Spleen (tissue), 11 donors: Measurements from ENCODE around the gene VGLL4. TPM values are rescaled to one million over a fixed set of nuclear protein-coding genes. Genes with fewer than 3 reads are reported as not detected.
A peak's percentile ranks its signal among the peaks of the same experiment; 100 is the strongest.

Experiments
- DNase-seq: peaks from one replicate; pipeline ENCODE4 v3.0.0-alpha.2; 2020
- H3K27ac ChIP-seq, 8 donors: fragments of 200-600 bp; sonication (generic) in 7 of 8; 1 replicate in 4 of 8; 2 replicates in 4 of 8; pipeline versions ENCODE4 v1.5.0 to v1.8.0; 2016 to 2021; ENCODE audit warnings: inconsistent platforms in 4 of 8, mild to moderate bottlenecking in 4 of 8, moderate library complexity in 1 of 8
- H3K27me3 ChIP-seq, 7 donors: fragments of 200-600 bp; sonication (generic) in 6 of 7; replicated peaks in 1 of 7; 1 replicate in 4 of 7; 2 replicates in 3 of 7; pipeline versions ENCODE4 v1.5.0 to v1.8.0; 2016 to 2021; ENCODE audit warnings: inconsistent platforms in 3 of 7, mild to moderate bottlenecking in 1 of 7
- H3K36me3 ChIP-seq, 6 donors: fragments of 200-600 bp; sonication (generic) in 5 of 6; 1 replicate in 4 of 6; 2 replicates in 2 of 6; pipeline versions ENCODE4 v1.5.0 to v1.8.0; 2016 to 2021; ENCODE audit warnings: inconsistent platforms in 2 of 6
- H3K4me1 ChIP-seq, 6 donors: fragments of 200-600 bp; sonication (generic) in 5 of 6; 1 replicate in 3 of 6; 2 replicates in 3 of 6; pipeline versions ENCODE4 v1.5.0 to v1.8.0; 2016 to 2021; ENCODE audit warnings: inconsistent platforms in 3 of 6
- H3K4me3 ChIP-seq, 8 donors: fragments of 200-600 bp; sonication (generic) in 7 of 8; 1 replicate in 4 of 8; 2 replicates in 4 of 8; pipeline versions ENCODE4 v1.5.0 to v1.8.0; 2016 to 2021; ENCODE audit warnings: inconsistent platforms in 4 of 8, mild to moderate bottlenecking in 4 of 8, moderate library complexity in 2 of 8
- H3K9me3 ChIP-seq, 8 donors: fragments of 200-600 bp; sonication (generic) in 7 of 8; 1 replicate in 4 of 8; 2 replicates in 4 of 8; pipeline versions ENCODE4 v1.5.0 to v1.8.0; 2016 to 2021; ENCODE audit warnings: inconsistent platforms in 4 of 8
- CTCF ChIP-seq, 11 experiments: fragments of 200-600 bp in 7 of 11; fragments of 450-650 bp in 4 of 11; sonication (generic) in 4 of 11; IDR thresholded peaks in 8 of 11; conservative IDR thresholded peaks in 3 of 11; 1 replicate in 7 of 11; 2 replicates in 4 of 11; pipeline versions ENCODE4 v1.4.0 to v1.8.0; 2016 to 2021; ENCODE audit warnings: antibody characterized with exemption in 11 of 11, inconsistent platforms in 4 of 11, mild to moderate bottlenecking in 1 of 11
- POLR2A ChIP-seq, 3 donors: fragments of 450-650 bp; IDR thresholded peaks; one replicate each; pipeline ENCODE4 v1.5.1; 2017; ENCODE audit warnings: antibody characterized with exemption in 3 of 3, mild to moderate bottlenecking in 1 of 3
- POLR2AphosphoS5 ChIP-seq, 3 donors: sonication (generic); formaldehyde crosslinking; IDR thresholded peaks; one replicate each; pipeline ENCODE4 v1.5.1; 2017; ENCODE audit warnings: antibody characterized with exemption in 3 of 3
- whole genome bisulfite sequencing, 5 donors: extraction: QIAGEN DNeasy Blood & Tissue Kit in 3 of 5; methylation state at CpG; one replicate each; pipeline versions ENCODE4 v1.1.5 to v1.1.7; 2013 to 2018; 5-methylcytosine and 5-hydroxymethylcytosine counted together
- intact Hi-C: fragments of 100-400 bp; cut with DNase I; formaldehyde crosslinking; loops from one replicate; pipeline ENCODE4 v1.15.0; 2023; ENCODE audit warnings: low total_unique reads
- polyA plus RNA-seq, 3 donors: library from polyadenylated mRNA; stranded (reverse); fragments of 200-250 nt; gene quantifications; one replicate each; pipeline ENCODE4 v1.2.1, GENCODE V29; 2013
- total RNA-seq, 7 donors: library from RNA; depleted of rRNA in 3 of 7; stranded (reverse); fragments of >200 nt in 3 of 7; fragmentation: NEBNext Ultra II Directional in 4 of 7; extraction: Animal tissue kit (Norgen Biotek cat#: 25700) in 4 of 7; gene quantifications; one replicate each; pipeline versions ENCODE4 v1.1.0 to v1.2.1, GENCODE V29; 2016 to 2021
- donor health status: healthy with polysubstance abuse.
- donor health status: DM: no; HTN: no; CAD: no; lungs with moderate emphysema.
- donor health status: DM: no; HTN: no; CAD: no.
- donor health status: Bipolar disorder and iron deficiency.
- donor health status: healthy.
- donor health status: DM: no; HTN: no; CAD: no.
- donor health status: DM: yes; HTN: yes; CAD: no.

VGLL4 gene
- total and polyA plus RNA-seq, 10 donors, result 13.5 to 80.2 (median 50.8) TPM

GRCh38 chr3:11570789-11571495 lies 72.8 kb downstream of the VGLL4 start:
- H3K9me3 ChIP-seq, result no peaks in the 10 kb centered on the region
- 60 to 76% (median 68%) methylated on average over 20 of the region's 20 CpGs for WGBS, 5 donors
- no peaks in the 10 kb centered on the region for H3K27me3 ChIP-seq
- intact Hi-C loops, result no loop called here
- peaks cover 0 to 47% (median 28%) of the 10 kb centered on the region in 6 donors for H3K4me1 ChIP-seq
- peak overlapping the region in 6 of 8 donors; percentile 12 to 70 (median 40) for H3K27ac ChIP-seq
- H3K4me3 ChIP-seq, result no peak overlapping the region
- no peak for TF ChIP-seq POLR2A (IDR thresholded peaks at IDR 0.05)
- peak in 1 of 3 donors; percentile 62 for TF ChIP-seq POLR2AphosphoS5 (IDR thresholded peaks at IDR 0.05)
- TF ChIP-seq CTCF (IDR thresholded peaks at IDR 0.05 in 8 of 11, conservative IDR thresholded peaks at IDR 0.05 in 3 of 11), result peak in 1 of 11 experiments; percentile 4
- H3K36me3 ChIP-seq, result peaks cover 0 to 75% (median 13%) of the 10 kb centered on the region in 6 donors
- DNase-seq, result no peak

- Histone ChIP-seq H3K27ac (peak overlapping the region in 6 of 8 donors; percentile 12 to 70 (median 40)), H3K4me1 (peaks cover 0 to 41% (median 26%) of the 10 kb centered on the region in 6 donors), H3K27me3 (no peaks in the 10 kb centered on the region), H3K36me3 (peaks cover 0 to 75% (median 15%) of the 10 kb centered on the region in 6 donors), H3K9me3 (no peaks in the 10 kb centered on the region), H3K4me3 (no peak overlapping the region)
- intact Hi-C loops, result no loop called here
- DNase-seq, result no peak
- 64 to 93% (median 79%) methylated on average over 11 to 13 of the region's 13 CpGs for WGBS, 5 donors
- TF ChIP-seq POLR2AphosphoS5 (IDR thresholded peaks at IDR 0.05) (peak in 1 of 3 donors; percentile 40), POLR2A (IDR thresholded peaks at IDR 0.05) (no peak)
Measured at GRCh38 chr3:11570251-11570650, 73.5 kb downstream of the VGLL4 start.

GRCh38 chr3:11569156-11569741 lies 74.5 kb downstream of the VGLL4 start:
- Histone ChIP-seq H3K9me3 (no peaks in the 10 kb centered on the region), H3K4me3 (no peak overlapping the region), H3K36me3 (peaks cover 0 to 75% (median 20%) of the 10 kb centered on the region in 6 donors), H3K27me3 (no peaks in the 10 kb centered on the region), H3K4me1 (peaks cover 0 to 40% (median 25%) of the 10 kb centered on the region in 6 donors), H3K27ac (peak overlapping the region in 5 of 8 donors; percentile 43 to 70 (median 47))
- WGBS, 5 donors, result 82 to 95% (median 89%) methylated on average over 12 to 13 of the region's 13 CpGs
- peak in 1 of 3 donors; percentile 5 for TF ChIP-seq POLR2AphosphoS5 (IDR thresholded peaks at IDR 0.05)
- no peak for TF ChIP-seq CTCF (IDR thresholded peaks at IDR 0.05 in 8 of 11, conservative IDR thresholded peaks at IDR 0.05 in 3 of 11)
- no peak for TF ChIP-seq POLR2A (IDR thresholded peaks at IDR 0.05)
- intact Hi-C loops, result no loop called here
- no peak for DNase-seq

- intact Hi-C loops, result no loop called here
- Histone ChIP-seq H3K4me1 (peaks cover 0 to 40% (median 25%) of the 10 kb centered on the region in 6 donors), H3K9me3 (no peaks in the 10 kb centered on the region), H3K27ac (peak overlapping the region in 5 of 8 donors; percentile 43 to 70 (median 47)), H3K27me3 (no peaks in the 10 kb centered on the region), H3K4me3 (no peak overlapping the region), H3K36me3 (peaks cover 0 to 75% (median 23%) of the 10 kb centered on the region in 6 donors)
- no peak for TF ChIP-seq CTCF (IDR thresholded peaks at IDR 0.05 in 8 of 11, conservative IDR thresholded peaks at IDR 0.05 in 3 of 11)
- TF ChIP-seq POLR2AphosphoS5 (IDR thresholded peaks at IDR 0.05), result peak in 1 of 3 donors; percentile 51
- 73 to 93% (median 82%) methylated on average over 29 of the region's 29 CpGs for WGBS, 5 donors
- DNase-seq, result no peak
Measured at GRCh38 chr3:11568503-11569155, 75.1 kb downstream of the VGLL4 start.
